HG02885 (cell line): Measurements from ENCODE around the gene CHRNA5.
"Not testable (repeated sequence)": the region's sequence is repeated elsewhere in the genome, so short reads cannot be mapped to it uniquely, and the experiment has no call there.

ENCODE experiments used
- ATAC-seq: cut with Tn5 transposase; IDR thresholded peaks from one replicate; pipeline ENCODE4 v1.9.1; 2021; ENCODE audit warnings: mild to moderate bottlenecking; ENCODE audit not compliant: unreplicated experiment, poor library complexity

Gene CHRNA5

GRCh38 chr15:78565097-78565950, at the start of gene CHRNA5:
Gene CHRNA5 (plus strand): TSS chr15:78565520. CDS start chr15:78565720, 200 bp downstream.
- ATAC-seq, result peak; percentile 85

DNA sequence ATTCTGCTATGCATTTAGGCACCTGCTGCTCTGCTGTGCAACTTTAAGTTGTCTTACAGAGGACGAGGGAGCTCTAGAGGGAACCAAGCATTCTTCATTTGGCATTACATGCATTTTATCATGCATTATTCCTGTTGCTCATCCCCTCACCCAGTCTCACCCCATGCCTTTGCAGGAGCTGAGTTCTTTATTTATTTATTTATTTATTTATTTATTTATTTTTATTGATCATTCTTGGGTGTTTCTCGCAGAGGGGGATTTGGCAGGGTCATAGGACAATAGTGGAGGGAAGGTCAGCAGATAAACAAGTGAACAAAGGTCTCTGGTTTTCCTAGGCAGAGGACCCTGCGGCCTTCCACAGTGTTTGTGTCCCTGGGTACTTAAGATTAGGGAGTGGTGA, 45.3 kb upstream of the CHRNA5 start:
- not testable (repeated sequence) for ATAC-seq

- no peak for ATAC-seq
Measured at GRCh38 chr15:78524230-78524629, 41.1 kb upstream of the CHRNA5 start.

- ATAC-seq, result no peak
Measured at GRCh38 chr15:78527325-78527724, 38.0 kb upstream of the CHRNA5 start.

GRCh38 chr15:78533331-78533730, 32.0 kb upstream of the CHRNA5 start:
- no peak for ATAC-seq

- no peak for ATAC-seq
Measured at GRCh38 chr15:78536134-78536533, 29.2 kb upstream of the CHRNA5 start.

- ATAC-seq, result no peak
Measured at GRCh38 chr15:78537266-78537905, 27.9 kb upstream of the CHRNA5 start.

GRCh38 chr15:78538358-78538757, 27.0 kb upstream of the CHRNA5 start:
- ATAC-seq, result no peak

DNA sequence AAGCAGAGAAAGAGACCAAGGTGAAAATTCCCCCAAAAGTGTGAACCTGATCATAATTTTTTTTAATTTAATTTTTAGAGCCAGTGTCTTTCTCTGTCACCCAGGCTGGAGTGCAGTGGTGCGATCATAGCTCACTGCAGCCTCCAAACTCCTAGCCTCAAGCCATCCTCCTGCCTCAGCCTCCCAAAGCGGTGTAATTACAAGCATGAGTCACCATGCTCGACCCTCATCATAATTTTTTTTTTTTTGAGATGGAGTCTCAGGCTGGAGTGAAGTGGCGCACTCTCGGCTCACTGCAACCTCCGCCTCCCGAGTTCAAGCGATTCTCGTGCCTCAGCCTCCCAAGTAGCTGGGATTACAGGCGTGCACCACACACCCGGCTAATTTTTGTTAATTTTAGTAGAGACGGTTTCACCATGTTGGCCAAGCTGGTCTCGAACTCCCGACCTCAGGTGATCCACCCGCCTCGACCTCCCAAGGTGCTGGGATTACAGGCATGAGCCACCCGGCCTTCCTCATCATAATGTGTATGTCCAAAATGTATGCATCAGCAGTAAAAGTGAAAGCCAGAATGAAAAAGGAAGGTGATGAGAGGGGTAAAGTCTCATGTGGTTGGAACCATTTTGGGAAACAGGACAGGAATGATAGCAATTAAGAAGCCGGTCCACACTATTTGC, 25.7 kb upstream of the CHRNA5 start:
- ATAC-seq, result not testable (repeated sequence)

DNA sequence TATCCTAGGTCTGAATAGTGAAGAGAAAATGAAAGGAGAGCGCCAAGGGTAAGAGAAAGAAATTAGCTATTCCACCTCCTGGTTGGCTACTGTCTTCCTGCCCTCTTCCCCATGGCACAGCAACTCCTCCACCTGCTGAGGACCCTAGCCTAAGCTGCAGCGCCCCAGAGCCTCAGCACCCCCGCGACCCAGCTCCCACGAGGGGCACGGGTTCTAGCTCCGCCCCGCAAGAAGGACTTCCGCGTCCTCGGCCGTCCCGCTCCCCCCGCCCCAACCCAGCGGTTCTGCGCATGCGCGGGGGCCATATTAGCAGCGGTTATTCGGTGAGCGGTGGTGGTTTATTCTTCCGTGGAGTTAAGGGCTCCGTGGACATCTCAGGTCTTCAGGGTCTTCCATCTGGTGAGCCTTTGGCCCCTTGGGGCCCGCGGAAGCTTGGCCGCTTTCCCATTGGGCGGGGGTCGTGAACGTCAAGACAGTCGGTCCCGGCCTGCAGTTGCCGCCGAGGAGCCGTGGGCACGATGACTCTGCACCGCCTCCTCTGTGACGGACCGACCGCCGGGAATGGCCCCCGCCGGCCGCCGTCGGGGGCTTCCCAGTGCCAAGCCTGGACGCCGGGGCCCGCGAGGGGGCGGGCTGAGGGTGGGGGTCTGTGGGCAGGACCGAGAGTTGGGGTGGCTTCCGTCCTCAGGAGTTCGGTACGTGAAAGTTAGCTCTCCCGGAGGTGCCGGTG, 25.0 kb upstream of the CHRNA5 start, which contains the start of gene PSMA4:
TSS of gene PSMA4 (plus strand) at position 304 of the 730 bp plus-strand sequence. CDS start 1,484 bp downstream, outside the sequence.
- peak; percentile 81 for ATAC-seq

DNA sequence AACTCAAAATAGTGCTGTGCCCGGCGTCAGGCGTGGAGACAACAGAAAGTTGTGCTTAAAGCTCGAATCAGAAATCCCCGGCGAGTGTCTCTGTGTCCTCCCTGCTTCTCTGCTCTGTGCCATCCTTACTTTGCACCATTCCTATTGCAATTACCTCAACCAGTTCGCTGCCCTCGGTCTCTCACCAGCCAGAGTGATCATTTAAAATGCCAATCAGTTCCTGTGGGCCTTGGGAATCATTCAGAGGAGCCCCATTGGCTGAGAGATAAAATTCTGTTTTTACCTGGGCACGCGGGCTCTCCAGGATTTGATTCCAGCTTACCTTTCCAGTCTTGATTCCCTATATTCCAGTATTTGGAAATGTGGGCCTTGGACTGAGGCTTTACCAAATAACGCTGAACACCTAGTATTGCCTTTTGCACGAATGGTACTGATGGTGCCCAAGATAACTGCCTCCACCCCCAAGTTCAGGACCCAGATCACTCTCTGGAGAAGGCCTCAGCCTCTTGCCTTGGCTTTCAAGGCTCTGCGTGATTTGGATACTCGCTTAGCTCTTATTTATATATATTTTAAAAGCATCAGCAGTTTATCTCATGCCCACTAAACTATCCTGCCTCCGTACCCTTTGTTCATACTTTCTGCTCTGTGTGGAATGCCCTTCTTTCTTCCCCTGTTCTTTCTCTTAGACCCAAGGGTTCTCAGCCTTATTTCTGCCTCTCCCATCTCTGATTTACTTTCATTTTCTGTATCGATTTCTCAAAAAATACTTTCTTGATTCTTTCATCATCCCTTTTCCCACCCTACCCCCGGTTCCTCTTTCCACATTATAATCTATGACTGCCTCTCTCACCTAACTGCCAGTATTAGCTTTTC, 24.2 kb upstream of the CHRNA5 start:
- ATAC-seq, result no peak

- ATAC-seq, result no peak
Measured at GRCh38 chr15:78541744-78542034, 23.6 kb upstream of the CHRNA5 start.

GRCh38 chr15:78542647-78543046, 22.7 kb upstream of the CHRNA5 start:
- no peak for ATAC-seq

DNA sequence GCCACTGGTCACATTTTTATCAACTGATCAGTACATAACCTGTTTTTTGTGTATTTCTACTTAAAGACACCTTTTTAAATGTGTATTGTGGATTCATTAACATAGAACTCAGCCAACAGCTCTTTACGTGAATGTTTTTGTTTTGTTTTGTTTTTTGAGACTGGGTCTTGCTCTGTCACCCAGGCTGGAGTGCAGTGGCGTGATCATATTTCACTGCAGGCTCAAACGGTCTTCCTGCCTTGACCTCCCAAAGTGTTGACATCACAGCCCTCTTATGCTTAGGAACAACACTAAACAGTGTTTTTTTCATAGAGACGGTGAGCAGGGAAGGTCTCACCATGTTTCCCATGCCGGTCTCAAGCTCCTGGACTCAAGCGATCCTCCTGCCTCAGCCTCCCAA, 15.1 kb upstream of the CHRNA5 start:
- no peak for ATAC-seq

DNA sequence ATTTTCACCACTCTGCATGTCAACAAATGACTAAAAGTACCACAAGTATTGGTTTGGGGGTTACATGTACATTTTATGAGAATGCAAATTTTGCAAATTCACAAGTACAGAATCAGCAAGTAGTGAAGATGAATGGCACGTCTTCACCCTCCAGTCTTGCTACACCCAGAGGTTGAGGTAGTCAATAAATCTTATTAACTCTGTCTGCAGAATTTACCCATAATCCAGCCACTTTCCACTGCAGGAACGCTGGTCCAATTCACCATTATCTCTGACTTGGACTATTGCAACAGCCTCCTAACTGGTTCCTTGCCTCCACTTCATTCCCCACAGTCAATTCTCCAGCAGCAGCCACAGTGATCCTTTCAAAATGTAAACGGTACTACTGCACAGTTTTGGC, 14.5 kb upstream of the CHRNA5 start:
- ATAC-seq, result no peak

DNA sequence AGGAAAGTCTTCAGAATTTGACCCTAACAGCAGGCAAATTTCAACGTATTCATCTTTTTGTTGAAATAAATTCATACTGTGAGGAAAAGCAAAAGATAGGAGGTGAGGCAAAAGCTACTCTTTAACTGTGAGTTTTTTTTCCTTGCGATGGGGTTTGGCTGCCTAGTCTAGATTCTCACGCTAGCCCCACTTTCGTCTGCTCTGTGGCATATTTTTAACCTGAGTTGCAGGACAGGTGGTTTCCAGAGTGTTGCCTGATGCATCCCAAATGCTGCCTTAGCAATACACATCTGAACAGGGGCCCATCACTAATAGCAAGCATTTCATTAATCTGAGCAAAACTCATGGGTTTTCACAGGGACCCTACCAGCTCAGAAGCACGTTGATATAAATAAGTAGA, 13.4 kb upstream of the CHRNA5 start:
- ATAC-seq, result no peak

DNA sequence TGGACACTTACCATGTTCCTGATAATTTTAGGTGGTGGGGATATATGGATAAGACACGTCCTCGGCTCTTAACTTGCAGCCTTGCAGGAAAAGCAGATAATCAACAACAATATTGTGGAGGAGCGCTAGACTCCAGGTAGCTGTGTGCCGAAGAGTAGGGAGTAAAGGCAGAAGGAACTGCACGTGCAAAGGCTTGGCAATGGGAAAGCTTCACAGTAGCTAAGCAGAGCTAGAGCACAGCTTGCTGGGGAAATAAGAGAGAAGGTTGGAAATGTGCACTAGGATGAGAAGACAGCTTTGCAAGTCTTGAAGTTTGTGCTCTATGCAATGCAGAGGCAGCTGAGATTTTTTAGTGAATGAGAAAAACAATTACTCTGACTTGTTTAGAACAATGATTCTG, 12.7 kb upstream of the CHRNA5 start:
- no peak for ATAC-seq

GRCh38 chr15:78560201-78560600, 5.1 kb upstream of the CHRNA5 start:
- ATAC-seq, result not testable (repeated sequence)

DNA sequence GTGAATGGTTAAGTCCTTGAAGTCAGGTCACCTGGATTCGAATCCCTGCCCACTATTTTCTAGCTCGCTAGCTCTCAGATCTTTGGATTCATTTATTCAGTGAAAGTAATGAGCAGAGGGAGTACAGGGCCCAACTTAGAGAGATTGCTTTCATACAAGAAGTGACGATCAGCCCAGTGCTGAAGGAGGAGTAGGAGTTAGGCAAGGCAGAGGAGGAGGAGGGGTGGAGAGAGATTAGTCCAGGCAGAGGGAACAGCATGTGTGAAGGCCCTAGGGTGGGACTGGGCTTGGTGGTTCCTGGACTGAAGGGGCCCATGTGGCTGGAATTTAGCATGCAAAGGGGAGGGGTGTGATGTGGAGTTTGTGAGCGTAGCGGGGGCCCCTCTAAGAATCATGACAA, 3.8 kb upstream of the CHRNA5 start:
- no peak for ATAC-seq

DNA sequence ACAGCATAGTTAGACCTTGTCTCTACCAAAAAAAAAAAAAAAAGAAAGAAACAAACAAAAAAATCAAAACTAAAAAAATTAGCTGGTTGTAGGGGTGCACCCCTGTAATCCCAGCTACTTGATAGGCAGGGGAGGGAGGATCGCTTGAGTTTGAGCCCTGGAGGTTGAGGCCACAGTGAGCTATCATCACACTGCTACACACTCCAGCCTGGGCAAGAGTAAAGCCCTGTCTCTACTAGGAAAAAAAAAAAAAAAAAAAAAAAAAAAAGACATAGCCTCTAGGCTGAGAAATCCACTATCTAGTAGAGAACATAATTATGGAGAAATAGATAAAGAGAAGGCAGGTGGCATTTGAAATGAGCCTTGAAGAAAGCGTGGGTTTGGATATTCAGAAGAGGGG, 2.2 kb upstream of the CHRNA5 start:
- no peak for ATAC-seq
